GM19099 (cell line): ENCODE results near the gene ARID3B.

Experiments used
- POLR2A ChIP-seq: IDR thresholded peaks from 3 replicates; pipeline ENCODE4 v1.6.1; 2011; ENCODE audit warnings: low read depth; ENCODE audit not compliant: insufficient read length; ENCODE audit errors: extremely low read depth

The ARID3B gene

GRCh38 chr15:74547616-74548015 is 6.6 kb downstream of the ARID3B start:
- no peak for TF ChIP-seq POLR2A

- TF ChIP-seq POLR2A, result no peak
Observed at GRCh38 chr15:74548241-74548640, 7.2 kb downstream of the ARID3B start.

- TF ChIP-seq POLR2A, result no peak
Observed at GRCh38 chr15:74549816-74550215, 8.8 kb downstream of the ARID3B start.

GRCh38 chr15:74551714-74552113 is 10.7 kb downstream of the ARID3B start:
- no peak for TF ChIP-seq POLR2A

GRCh38 chr15:74552773-74553441 is 11.9 kb downstream of the ARID3B start:
- no peak for TF ChIP-seq POLR2A

- no peak for TF ChIP-seq POLR2A
Observed at GRCh38 chr15:74555192-74555591, 14.2 kb downstream of the ARID3B start.

GRCh38 chr15:74558706-74559105 is 17.7 kb downstream of the ARID3B start:
- no peak for TF ChIP-seq POLR2A

GRCh38 chr15:74563442-74563841 is 22.4 kb downstream of the ARID3B start:
- TF ChIP-seq POLR2A, result no peak

- no peak for TF ChIP-seq POLR2A
Observed at GRCh38 chr15:74564182-74564581, 23.2 kb downstream of the ARID3B start.

GRCh38 chr15:74565381-74566085 is 24.5 kb downstream of the ARID3B start:
- no peak for TF ChIP-seq POLR2A

- TF ChIP-seq POLR2A, result no peak
Observed at GRCh38 chr15:74568594-74568993, 27.6 kb downstream of the ARID3B start.

GRCh38 chr15:74569731-74570070 is 28.7 kb downstream of the ARID3B start:
- TF ChIP-seq POLR2A, result no peak

- no peak for TF ChIP-seq POLR2A
Observed at GRCh38 chr15:74571191-74571590, 30.2 kb downstream of the ARID3B start.

GRCh38 chr15:74573987-74574386 is 33.0 kb downstream of the ARID3B start:
- TF ChIP-seq POLR2A, result no peak

GRCh38 chr15:74578496-74578994 is 37.5 kb downstream of the ARID3B start:
- TF ChIP-seq POLR2A, result no peak

- no peak for TF ChIP-seq POLR2A
Observed at GRCh38 chr15:74579001-74579400, 38.0 kb downstream of the ARID3B start.
